HG03442 (cell line): ENCODE data around the gene SEC11C.

Experiments
- ATAC-seq: cut with Tn5 transposase; IDR thresholded peaks from one replicate; pipeline ENCODE4 v1.9.1; 2021; ENCODE audit warnings: mild to moderate bottlenecking, moderate library complexity; ENCODE audit not compliant: unreplicated experiment

SEC11C gene

GRCh38 chr18:59207506-59207905 is 67.8 kb downstream of the SEC11C start:
- ATAC-seq = no peak
